Vagina (tissue), 2 donors: ENCODE data around the gene MAMLD1.

Experiments used
- CTCF ChIP-seq, 3 experiments: fragments of 450-650 bp in 2 of 3; fragments of 200-600 bp in 1 of 3; sonication (generic) in 1 of 3; IDR thresholded peaks; one replicate each; pipeline ENCODE4 v1.5.1; 2017 to 2019; ENCODE audit warnings: antibody characterized with exemption in 3 of 3, mild to moderate bottlenecking in 2 of 3, moderate library complexity in 2 of 3
- POLR2A ChIP-seq, 2 donors: fragments of 450-650 bp; IDR thresholded peaks; one replicate each; pipeline ENCODE4 v1.6.1; 2017; ENCODE audit warnings: antibody characterized with exemption in 2 of 2, mild to moderate bottlenecking in 2 of 2, moderate library complexity in 2 of 2
- POLR2AphosphoS5 ChIP-seq, 2 donors: sonication (generic); formaldehyde crosslinking; IDR thresholded peaks; one replicate each; pipeline ENCODE4 v1.9.0; 2017; ENCODE audit warnings: antibody characterized with exemption in 2 of 2, mild to moderate bottlenecking in 2 of 2, low read depth in 1 of 2; ENCODE audit not compliant: insufficient read depth in 1 of 2

- TF ChIP-seq POLR2A (IDR thresholded peaks at IDR 0.05): no peak
- TF ChIP-seq CTCF (IDR thresholded peaks at IDR 0.05): no peak
- no peak for TF ChIP-seq POLR2AphosphoS5 (IDR thresholded peaks at IDR 0.05; ENCODE audit: insufficient read depth in 1 of 2, low read depth in 1 of 2)
Measured at GRCh38 chrX:150456466-150456865, 93.3 kb downstream of the MAMLD1 start.
